ENCODE data around the gene CNOT4. TPM values are rescaled to one million over a fixed set of nuclear protein-coding genes. Genes with fewer than 3 reads are reported as not detected.
A peak's percentile ranks its signal among the peaks of the same experiment; 100 is the strongest.

Gene CNOT4
- total RNA-seq, 1 experiment from 2014 or later = 26.0 TPM

DNA sequence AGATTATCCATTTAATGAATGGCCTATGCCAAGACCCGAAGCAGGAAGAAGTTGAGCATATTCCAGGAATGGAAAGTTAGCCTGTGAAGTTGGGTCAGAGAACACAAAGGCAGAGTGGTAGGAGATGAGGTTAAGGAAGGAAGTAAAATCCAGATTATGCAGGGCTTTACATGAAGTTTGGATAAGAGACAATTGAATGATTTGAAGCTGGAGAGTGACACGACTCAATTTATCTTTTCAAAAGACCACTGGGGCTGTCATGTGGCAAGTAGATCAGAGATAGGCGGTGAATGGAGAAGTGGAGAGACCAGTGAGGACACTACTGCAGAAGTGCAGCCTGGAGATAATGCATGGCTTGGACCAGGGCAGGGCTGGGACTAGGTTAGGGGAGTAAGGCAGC lies 7.2 kb upstream of the CNOT4 start:
- intact Hi-C loops (cut with micrococcal nuclease; ENCODE audit: unreplicated experiment) = no loop called here
- Mint-ChIP-seq H3K4me3 (ENCODE audit: low read depth, unreplicated experiment) (no peak overlapping the region), H3K36me3 (ENCODE audit: insufficient read depth, unreplicated experiment) (no peaks in the 10 kb centered on the region), H3K9me3 (ENCODE audit: low read depth, unreplicated experiment) (no peaks in the 10 kb centered on the region), H3K4me1 (ENCODE audit: low read depth, unreplicated experiment) (no peaks in the 10 kb centered on the region), H3K27ac (ENCODE audit: unreplicated experiment) (no peak overlapping the region), H3K27me3 (ENCODE audit: unreplicated experiment) (no peaks in the 10 kb centered on the region)
- no peak for TF ChIP-seq CTCF (IDR thresholded peaks at IDR 0.05; ENCODE audit: unreplicated experiment)
- CTCF ChIA-PET = no interaction called here
- no TSS peak for BruUV-seq (replicated peaks)
- no peak for DNase-seq

- no TSS peak for BruUV-seq (replicated peaks)
- Mint-ChIP-seq H3K36me3 (ENCODE audit: insufficient read depth, unreplicated experiment) (no peaks in the 10 kb centered on the region), H3K4me3 (ENCODE audit: low read depth, unreplicated experiment) (no peak overlapping the region), H3K4me1 (ENCODE audit: low read depth, unreplicated experiment) (no peaks in the 10 kb centered on the region), H3K27me3 (ENCODE audit: unreplicated experiment) (no peaks in the 10 kb centered on the region), H3K9me3 (ENCODE audit: low read depth, unreplicated experiment) (no peaks in the 10 kb centered on the region), H3K27ac (ENCODE audit: unreplicated experiment) (no peak overlapping the region)
- no peak for TF ChIP-seq CTCF (IDR thresholded peaks at IDR 0.05; ENCODE audit: unreplicated experiment)
- CTCF ChIA-PET = no interaction called here
- DNase-seq = no peak
- intact Hi-C loops (cut with micrococcal nuclease; ENCODE audit: unreplicated experiment) = loop anchor here (5.0 kb wide), 1 partner anchor 233 kb away; no protein-coding TSS in a partner anchor
Measured at GRCh38 chr7:135514856-135515255, 5.0 kb upstream of the CNOT4 start.

DNA sequence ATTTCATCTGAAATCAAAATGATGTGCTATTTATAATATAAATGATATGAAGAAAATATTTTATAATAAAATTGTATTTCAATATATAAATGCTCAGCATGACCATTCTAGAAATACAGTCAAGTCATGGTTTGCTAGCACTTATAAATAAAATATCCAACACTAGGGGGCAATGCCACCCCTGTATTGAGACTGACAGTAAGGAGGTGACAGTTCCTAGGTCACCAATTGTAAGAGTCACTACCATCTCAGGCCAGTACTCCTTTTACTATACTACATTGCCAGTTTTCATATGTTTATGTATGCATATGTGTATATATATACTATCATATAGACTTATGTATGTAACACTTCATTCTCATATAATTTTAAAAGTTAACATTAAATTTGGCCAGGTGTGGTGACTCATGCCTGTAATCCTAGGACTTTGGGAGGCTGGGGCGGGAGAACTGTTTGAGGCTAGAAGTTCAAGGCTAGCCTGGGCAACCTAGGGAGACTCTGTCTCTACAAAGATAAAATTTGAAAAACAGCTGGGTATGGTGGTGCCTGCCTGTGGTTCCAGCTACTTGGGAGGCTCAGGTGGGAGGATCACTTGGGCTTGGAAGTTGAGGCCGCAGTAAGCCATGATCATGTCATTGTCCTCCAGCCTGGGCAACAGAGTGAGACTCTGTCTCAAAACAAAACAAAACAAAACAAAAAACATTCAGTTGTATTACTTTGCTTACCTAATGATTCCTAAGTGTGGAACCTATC lies 2.4 kb upstream of the CNOT4 start:
- Mint-ChIP-seq H3K36me3 (ENCODE audit: insufficient read depth, unreplicated experiment) (no peaks in the 10 kb centered on the region), H3K4me3 (ENCODE audit: low read depth, unreplicated experiment) (no peak overlapping the region), H3K27ac (ENCODE audit: unreplicated experiment) (peak overlapping the region; percentile 49), H3K9me3 (ENCODE audit: low read depth, unreplicated experiment) (no peaks in the 10 kb centered on the region), H3K27me3 (ENCODE audit: unreplicated experiment) (no peaks in the 10 kb centered on the region), H3K4me1 (ENCODE audit: low read depth, unreplicated experiment) (peaks cover 2% of the 10 kb centered on the region)
- BruUV-seq (replicated peaks) = no TSS peak
- TF ChIP-seq CTCF (IDR thresholded peaks at IDR 0.05; ENCODE audit: unreplicated experiment) = peak; percentile 31
- peak; percentile 51 for DNase-seq
- CTCF ChIA-PET = no interaction called here
- intact Hi-C loops (cut with micrococcal nuclease; ENCODE audit: unreplicated experiment) = loop anchor here (1.0 to 5.0 kb wide), 3 partner anchors 46 to 230 kb away; no protein-coding TSS in a partner anchor

DNA sequence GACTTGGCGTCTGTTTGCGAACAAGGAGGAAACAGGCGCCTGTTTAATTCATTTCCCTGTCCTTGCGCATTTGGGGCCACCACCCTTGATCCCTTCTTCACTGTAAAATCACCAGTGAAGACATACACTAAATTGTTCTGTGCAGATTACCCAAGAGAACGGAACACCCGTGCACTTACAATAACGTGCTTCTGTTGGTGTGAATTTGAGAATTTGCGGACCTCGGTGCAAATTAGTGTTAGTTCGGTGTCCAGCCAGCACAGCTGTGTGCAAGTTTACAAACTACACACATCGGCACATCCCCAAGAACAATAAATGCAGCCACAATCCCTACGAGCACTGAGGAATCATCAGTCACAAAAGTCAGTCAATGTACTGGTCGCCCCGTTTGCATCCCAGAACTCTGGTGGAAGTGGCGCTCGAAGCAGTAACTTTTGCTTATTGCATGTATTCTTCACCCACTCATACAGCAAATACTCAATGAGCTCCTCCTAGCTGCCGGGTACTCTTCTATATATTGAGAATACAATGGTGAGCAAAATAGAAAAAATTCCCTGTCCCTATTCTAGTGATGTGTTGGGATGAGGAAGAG lies 786 bp upstream of the CNOT4 start:
- no peak overlapping the region for H3K27ac Mint-ChIP-seq (ENCODE audit: unreplicated experiment)
- peaks cover 7% of the 10 kb centered on the region for H3K4me1 Mint-ChIP-seq (ENCODE audit: low read depth, unreplicated experiment)
- no peaks in the 10 kb centered on the region for H3K9me3 Mint-ChIP-seq (ENCODE audit: low read depth, unreplicated experiment)
- no peak for DNase-seq
- CTCF ChIA-PET = no interaction called here
- BruUV-seq (replicated peaks) = no TSS peak
- H3K27me3 Mint-ChIP-seq (ENCODE audit: unreplicated experiment) = no peaks in the 10 kb centered on the region
- H3K4me3 Mint-ChIP-seq (ENCODE audit: low read depth, unreplicated experiment) = no peak overlapping the region
- intact Hi-C loops (cut with micrococcal nuclease; ENCODE audit: unreplicated experiment) = loop anchor here (5.0 kb wide), 1 partner anchor 228 kb away; no protein-coding TSS in a partner anchor
- no peak for TF ChIP-seq CTCF (IDR thresholded peaks at IDR 0.05; ENCODE audit: unreplicated experiment)
- no peaks in the 10 kb centered on the region for H3K36me3 Mint-ChIP-seq (ENCODE audit: insufficient read depth, unreplicated experiment)

Data from Calu3 (cell line).